Measurements from ENCODE around the gene PXMP4. TPM values are rescaled to one million over a fixed set of nuclear protein-coding genes. Genes with fewer than 3 reads are reported as not detected.
"Not testable (repeated sequence)": the region's sequence is repeated elsewhere in the genome, so short reads cannot be mapped to it uniquely, and the experiment has no call there.

The PXMP4 gene
- total RNA-seq, 1 donor from 2014 or later: 2.4 TPM

DNA sequence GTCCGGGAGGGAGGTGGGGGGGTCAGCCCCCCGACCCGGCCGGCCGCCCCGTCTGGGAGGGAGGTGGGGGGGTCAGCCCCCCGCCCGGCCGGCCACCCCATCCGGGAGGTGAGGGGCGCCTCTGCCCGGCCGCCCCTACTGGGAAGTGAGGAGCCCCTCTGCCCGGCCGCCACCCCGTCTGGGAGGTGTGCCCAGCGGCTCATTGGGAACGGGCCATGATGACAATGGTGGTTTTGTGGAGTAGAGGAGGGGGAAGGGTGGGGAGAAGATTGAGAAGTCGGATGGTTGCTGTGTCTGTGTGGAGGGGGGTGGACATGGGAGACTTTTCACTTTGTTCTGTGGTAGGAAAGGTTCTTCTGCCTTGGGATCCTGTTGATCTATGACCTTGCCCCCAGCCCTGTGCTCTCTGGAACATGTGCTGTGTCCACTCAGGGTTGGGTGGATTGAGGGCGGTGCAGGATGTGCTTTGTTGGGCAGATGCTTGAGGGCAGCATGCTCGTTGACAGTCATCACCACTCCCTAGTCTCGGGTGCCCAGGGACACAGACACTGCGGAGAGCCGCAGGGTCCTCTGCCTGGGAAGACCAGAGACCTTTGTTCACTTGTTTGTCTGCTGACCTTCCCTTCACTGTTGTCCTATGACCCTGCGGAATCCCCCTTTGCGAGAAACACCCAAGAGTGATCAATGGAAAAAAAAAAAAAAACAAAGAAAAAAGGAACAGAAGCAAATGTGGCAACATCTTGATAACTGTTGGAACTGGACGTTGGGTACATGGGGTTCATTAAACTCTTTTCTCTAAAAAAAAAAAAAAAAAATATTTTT is 18.3 kb downstream of the PXMP4 start:
- H3K27me3 ChIP-seq (ENCODE audit: control insufficient read depth, insufficient read depth, low read length): no peaks in the 10 kb centered on the region
- FAIRE-seq (no peak), DNase-seq (ENCODE audit: low read depth) (no peak)
- H3K4me3 ChIP-seq (ENCODE audit: low read depth, low read length): no peak overlapping the region
- TF ChIP-seq CTCF (IDR thresholded peaks at IDR 0.05; ENCODE audit: insufficient read depth, low read length, severe bottlenecking): no peak
- no peaks in the 10 kb centered on the region for H3K36me3 ChIP-seq (ENCODE audit: control insufficient read depth, insufficient read depth, low read length)

DNA sequence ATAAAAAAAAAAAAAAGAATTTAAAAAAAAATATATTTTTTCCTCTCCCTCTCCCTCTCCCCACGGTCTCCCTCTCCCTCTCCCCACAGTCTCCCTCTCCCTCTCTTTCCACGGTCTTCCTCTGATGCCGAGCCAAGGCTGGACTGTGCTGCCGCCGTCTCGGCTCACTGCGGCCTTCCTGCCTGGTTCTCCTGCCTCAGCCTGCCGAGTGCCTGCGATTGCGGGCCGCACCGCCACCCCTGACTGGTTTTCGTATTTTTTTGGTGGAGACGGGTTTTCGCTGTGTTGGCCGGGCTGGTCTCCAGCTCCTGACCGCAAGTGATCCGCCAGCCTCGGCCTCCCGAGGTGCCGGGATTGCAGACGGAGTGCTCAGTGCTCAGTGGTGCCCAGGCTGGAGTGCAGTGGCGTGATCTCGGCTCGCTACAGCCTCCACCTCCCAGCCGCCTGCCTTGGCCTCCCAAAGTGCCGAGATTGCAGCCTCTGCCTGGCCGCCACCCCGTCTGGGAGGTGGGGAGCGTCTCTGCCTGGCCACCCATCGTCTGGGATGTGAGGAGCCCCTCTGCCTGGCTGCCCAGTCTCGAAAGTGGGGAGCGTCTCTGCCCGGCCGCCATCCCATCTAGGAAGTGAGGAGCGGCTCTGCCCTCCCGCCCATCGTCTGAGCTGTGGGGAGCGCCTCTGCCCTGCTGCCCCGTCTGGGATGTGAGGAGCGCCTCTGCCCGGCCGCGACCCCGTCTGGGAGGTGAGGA is 19.2 kb downstream of the PXMP4 start:
- DNase-seq (ENCODE audit: low read depth); H3K27me3 ChIP-seq (ENCODE audit: control insufficient read depth, insufficient read depth, low read length); FAIRE-seq; H3K4me3 ChIP-seq (ENCODE audit: low read depth, low read length); H3K36me3 ChIP-seq (ENCODE audit: control insufficient read depth, insufficient read depth, low read length): not testable (repeated sequence)

DNA sequence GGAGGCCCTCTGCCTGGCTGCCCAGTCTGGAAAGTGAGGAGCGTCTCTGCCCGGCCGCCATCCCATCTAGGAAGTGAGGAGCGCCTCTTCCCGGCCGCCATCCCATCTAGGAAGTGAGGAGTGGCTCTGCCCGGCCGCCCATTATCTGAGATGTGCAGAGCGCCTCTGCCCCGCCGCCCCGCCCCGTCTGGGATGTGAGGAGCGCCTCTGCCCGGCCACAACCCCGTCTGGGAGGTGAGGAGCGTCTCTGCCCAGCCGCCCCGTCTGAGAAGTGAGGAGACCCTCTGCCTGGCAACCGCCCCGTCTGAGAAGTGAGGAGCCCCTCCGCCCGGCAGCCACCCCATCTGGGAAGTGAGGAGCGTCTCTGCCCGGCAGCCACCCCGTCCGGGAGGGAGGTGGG is 21.1 kb downstream of the PXMP4 start:
- not testable (repeated sequence) for H3K36me3 ChIP-seq (ENCODE audit: control insufficient read depth, insufficient read depth, low read length); DNase-seq (ENCODE audit: low read depth); H3K27me3 ChIP-seq (ENCODE audit: control insufficient read depth, insufficient read depth, low read length); FAIRE-seq; H3K4me3 ChIP-seq (ENCODE audit: low read depth, low read length)

- H3K27me3 ChIP-seq (ENCODE audit: control insufficient read depth, insufficient read depth, low read length): no peaks in the 10 kb centered on the region
- DNase-seq (ENCODE audit: low read depth) (no peak), FAIRE-seq (no peak)
- no peaks in the 10 kb centered on the region for H3K36me3 ChIP-seq (ENCODE audit: control insufficient read depth, insufficient read depth, low read length)
- no peak overlapping the region for H3K4me3 ChIP-seq (ENCODE audit: low read depth, low read length)
- no peak for TF ChIP-seq CTCF (IDR thresholded peaks at IDR 0.05; ENCODE audit: insufficient read depth, low read length, severe bottlenecking)
Observed at GRCh38 chr20:33697129-33697528, 23.0 kb downstream of the PXMP4 start.

DNA sequence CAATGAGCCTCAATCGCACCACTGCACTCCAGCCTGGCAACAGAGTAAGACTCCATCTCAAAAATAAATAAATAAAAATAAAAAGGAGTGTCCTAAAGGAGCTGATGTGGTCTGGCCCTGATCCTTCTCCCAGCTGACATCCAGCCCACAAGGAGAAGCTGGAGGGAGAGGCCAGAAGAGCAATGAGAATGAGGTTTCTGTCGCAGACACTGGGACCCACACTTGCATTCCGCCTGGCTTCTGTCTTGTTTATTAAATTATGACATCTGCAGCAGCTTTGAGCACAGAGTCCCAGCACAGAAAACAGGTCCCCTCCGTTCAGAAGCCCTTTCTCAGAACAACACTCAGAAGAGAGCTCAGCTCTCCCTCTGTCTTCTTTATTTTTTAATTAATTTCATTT is 23.7 kb downstream of the PXMP4 start:
- H3K36me3 ChIP-seq (ENCODE audit: control insufficient read depth, insufficient read depth, low read length): no peaks in the 10 kb centered on the region
- DNase-seq (ENCODE audit: low read depth) (no peak), FAIRE-seq (no peak)
- H3K4me3 ChIP-seq (ENCODE audit: low read depth, low read length): no peak overlapping the region
- no peak for TF ChIP-seq CTCF (IDR thresholded peaks at IDR 0.05; ENCODE audit: insufficient read depth, low read length, severe bottlenecking)
- no peaks in the 10 kb centered on the region for H3K27me3 ChIP-seq (ENCODE audit: control insufficient read depth, insufficient read depth, low read length)

DNA sequence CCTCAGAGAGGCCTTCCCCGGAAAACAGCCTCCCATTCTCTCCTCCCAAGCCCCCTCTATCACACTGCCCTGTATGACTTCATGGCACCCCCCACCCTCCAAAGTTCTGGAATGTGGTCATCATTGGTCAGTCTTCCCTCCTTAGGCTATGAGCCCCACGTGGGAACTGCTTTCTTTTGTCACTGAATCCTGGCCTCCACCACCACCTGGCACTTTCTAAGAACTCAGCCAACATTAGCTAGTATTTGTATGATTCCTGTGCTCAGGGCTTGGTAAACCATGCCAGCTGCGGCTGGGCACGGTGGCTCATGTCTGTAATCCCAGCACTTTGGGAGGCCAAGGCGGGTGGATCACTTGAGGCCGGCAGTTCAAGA is 25.5 kb downstream of the PXMP4 start:
- FAIRE-seq (no peak), DNase-seq (ENCODE audit: low read depth) (no peak)
- Histone ChIP-seq H3K36me3 (ENCODE audit: control insufficient read depth, insufficient read depth, low read length) (no peaks in the 10 kb centered on the region), H3K4me3 (ENCODE audit: low read depth, low read length) (no peak overlapping the region), H3K27me3 (ENCODE audit: control insufficient read depth, insufficient read depth, low read length) (no peaks in the 10 kb centered on the region)
- no peak for TF ChIP-seq CTCF (IDR thresholded peaks at IDR 0.05; ENCODE audit: insufficient read depth, low read length, severe bottlenecking)

Data from bronchial epithelial cell (primary cell).